Measurements from ENCODE around the gene UGT8.

The UGT8 gene

DNA sequence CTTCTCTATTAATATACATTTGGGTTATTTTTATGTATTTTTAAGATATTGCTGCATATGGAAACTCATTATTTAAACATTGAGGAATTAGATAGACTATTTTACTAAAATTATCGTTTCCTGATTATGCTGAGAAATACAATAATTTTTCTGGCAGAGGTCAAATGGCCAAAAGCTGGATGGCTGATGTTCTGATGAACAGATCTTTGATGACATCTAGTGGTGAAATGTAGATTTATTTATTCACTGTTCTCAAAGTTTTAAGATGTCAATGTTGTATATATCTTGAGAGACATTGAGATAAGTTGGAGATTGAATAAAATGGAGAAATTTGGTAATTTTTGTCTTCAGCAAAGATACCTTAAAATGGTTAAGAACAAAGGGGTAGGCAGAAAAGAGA lies 96.2 kb downstream of the UGT8 start:
- no peak for ATAC-seq
- TF ChIP-seq SNAI2 (CRISPR knock-in tag; IDR thresholded peaks at IDR 0.05): no peak

DNA sequence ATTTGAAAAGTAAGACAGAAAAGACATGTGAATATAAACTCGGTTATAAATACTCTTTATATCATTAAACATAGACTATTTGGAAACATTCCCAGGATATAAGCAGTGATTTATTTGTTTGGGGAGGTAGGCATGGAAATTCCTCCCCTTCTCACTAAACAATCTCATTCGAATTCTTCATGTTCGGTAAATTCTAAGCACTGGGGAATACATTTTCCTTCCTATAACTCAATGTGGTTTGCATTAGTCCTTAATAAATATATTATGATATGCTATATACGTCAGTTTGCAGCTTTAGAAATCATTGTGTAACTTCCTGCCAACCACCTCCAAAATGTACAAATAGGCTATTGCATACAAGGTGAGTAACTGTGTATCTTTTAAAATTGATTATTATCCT lies 99.6 kb downstream of the UGT8 start:
- no peak for ATAC-seq
- no peak for TF ChIP-seq TCF4 (CRISPR knock-in tag; IDR thresholded peaks at IDR 0.05; ENCODE audit: borderline replicate concordance)
- TF ChIP-seq, protein P1, sequence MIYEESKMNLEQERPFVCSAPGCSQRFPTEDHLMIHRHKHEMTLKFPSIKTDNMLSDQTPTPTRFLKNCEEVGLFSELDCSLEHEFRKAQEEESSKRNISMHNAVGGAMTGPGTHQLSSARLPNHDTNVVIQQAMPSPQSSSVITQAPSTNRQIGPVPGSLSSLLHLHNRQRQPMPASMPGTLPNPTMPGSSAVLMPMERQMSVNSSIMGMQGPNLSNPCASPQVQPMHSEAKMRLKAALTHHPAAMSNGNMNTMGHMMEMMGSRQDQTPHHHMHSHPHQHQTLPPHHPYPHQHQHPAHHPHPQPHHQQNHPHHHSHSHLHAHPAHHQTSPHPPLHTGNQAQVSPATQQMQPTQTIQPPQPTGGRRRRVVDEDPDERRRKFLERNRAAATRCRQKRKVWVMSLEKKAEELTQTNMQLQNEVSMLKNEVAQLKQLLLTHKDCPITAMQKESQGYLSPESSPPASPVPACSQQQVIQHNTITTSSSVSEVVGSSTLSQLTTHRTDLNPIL (CRISPR knock-in tag; IDR thresholded peaks at IDR 0.05; ENCODE audit: low read depth): no peak
- no peak for TF ChIP-seq TOX (CRISPR knock-in tag; IDR thresholded peaks at IDR 0.05; ENCODE audit: borderline replicate concordance)
- TF ChIP-seq, protein P2, sequence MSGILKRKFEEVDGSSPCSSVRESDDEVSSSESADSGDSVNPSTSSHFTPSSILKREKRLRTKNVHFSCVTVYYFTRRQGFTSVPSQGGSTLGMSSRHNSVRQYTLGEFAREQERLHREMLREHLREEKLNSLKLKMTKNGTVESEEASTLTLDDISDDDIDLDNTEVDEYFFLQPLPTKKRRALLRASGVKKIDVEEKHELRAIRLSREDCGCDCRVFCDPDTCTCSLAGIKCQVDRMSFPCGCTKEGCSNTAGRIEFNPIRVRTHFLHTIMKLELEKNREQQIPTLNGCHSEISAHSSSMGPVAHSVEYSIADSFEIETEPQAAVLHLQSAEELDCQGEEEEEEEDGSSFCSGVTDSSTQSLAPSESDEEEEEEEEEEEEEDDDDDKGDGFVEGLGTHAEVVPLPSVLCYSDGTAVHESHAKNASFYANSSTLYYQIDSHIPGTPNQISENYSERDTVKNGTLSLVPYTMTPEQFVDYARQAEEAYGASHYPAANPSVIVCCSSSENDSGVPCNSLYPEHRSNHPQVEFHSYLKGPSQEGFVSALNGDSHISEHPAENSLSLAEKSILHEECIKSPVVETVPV (CRISPR knock-in tag; IDR thresholded peaks at IDR 0.05): no peak

DNA sequence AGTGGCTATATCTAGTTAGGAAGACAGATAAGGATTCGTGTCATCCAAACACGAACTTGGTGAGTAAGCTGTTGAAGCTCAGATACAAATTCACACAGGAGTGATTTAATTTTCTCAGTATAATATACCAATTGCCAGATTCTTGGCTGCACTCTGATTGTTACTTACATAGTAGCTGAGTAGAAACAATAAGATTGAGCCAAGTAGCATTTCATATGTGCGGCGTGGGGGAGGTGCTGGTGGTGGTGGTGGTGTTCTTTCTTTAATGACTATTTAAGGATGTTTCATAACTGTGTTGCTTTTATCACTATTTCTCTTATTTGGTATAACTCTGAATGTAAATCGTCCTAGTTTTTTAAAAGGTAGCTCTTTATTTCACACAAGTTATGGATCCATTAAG lies 102.9 kb downstream of the UGT8 start:
- no peak for ATAC-seq
- TF ChIP-seq, protein P3, sequence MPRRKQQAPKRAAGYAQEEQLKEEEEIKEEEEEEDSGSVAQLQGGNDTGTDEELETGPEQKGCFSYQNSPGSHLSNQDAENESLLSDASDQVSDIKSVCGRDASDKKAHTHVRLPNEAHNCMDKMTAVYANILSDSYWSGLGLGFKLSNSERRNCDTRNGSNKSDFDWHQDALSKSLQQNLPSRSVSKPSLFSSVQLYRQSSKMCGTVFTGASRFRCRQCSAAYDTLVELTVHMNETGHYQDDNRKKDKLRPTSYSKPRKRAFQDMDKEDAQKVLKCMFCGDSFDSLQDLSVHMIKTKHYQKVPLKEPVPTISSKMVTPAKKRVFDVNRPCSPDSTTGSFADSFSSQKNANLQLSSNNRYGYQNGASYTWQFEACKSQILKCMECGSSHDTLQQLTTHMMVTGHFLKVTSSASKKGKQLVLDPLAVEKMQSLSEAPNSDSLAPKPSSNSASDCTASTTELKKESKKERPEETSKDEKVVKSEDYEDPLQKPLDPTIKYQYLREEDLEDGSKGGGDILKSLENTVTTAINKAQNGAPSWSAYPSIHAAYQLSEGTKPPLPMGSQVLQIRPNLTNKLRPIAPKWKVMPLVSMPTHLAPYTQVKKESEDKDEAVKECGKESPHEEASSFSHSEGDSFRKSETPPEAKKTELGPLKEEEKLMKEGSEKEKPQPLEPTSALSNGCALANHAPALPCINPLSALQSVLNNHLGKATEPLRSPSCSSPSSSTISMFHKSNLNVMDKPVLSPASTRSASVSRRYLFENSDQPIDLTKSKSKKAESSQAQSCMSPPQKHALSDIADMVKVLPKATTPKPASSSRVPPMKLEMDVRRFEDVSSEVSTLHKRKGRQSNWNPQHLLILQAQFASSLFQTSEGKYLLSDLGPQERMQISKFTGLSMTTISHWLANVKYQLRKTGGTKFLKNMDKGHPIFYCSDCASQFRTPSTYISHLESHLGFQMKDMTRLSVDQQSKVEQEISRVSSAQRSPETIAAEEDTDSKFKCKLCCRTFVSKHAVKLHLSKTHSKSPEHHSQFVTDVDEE (CRISPR knock-in tag; IDR thresholded peaks at IDR 0.05): no peak
- no peak for TF ChIP-seq ZFP30 (CRISPR knock-in tag; IDR thresholded peaks at IDR 0.05)
- TF ChIP-seq ESRRG (CRISPR knock-in tag; IDR thresholded peaks at IDR 0.05): no peak
- no peak for TF ChIP-seq RARB (CRISPR knock-in tag; IDR thresholded peaks at IDR 0.05)
- TF ChIP-seq OSR1 (CRISPR knock-in tag; IDR thresholded peaks at IDR 0.05): no peak

DNA sequence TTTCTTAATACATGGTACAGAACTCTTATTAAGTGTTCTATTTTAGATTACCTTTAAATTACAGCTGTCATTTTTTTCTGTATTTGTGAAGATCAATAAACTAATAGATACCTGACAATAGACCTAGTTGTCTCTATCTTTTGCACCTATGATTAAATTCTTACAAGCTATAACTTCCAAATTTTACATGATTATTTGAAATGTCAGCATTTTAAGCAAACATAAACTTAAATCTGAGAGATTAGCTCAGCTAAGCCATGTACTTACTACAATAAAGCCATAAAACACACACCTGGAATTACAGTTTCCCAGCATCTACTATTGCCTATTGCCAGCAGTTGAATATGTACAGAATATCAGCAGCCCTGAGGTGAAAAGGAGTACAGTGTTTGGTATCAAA lies 118.8 kb downstream of the UGT8 start:
- ATAC-seq: no peak
- TF ChIP-seq, protein P4, sequence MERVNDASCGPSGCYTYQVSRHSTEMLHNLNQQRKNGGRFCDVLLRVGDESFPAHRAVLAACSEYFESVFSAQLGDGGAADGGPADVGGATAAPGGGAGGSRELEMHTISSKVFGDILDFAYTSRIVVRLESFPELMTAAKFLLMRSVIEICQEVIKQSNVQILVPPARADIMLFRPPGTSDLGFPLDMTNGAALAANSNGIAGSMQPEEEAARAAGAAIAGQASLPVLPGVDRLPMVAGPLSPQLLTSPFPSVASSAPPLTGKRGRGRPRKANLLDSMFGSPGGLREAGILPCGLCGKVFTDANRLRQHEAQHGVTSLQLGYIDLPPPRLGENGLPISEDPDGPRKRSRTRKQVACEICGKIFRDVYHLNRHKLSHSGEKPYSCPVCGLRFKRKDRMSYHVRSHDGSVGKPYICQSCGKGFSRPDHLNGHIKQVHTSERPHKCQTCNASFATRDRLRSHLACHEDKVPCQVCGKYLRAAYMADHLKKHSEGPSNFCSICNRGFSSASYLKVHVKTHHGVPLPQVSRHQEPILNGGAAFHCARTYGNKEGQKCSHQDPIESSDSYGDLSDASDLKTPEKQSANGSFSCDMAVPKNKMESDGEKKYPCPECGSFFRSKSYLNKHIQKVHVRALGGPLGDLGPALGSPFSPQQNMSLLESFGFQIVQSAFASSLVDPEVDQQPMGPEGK (CRISPR knock-in tag; IDR thresholded peaks at IDR 0.05; ENCODE audit: borderline replicate concordance): no peak
- TF ChIP-seq ZFP3 (CRISPR knock-in tag; IDR thresholded peaks at IDR 0.05) (no peak), ZNF565 (CRISPR knock-in tag; conservative IDR thresholded peaks at IDR 0.05; ENCODE audit: low read depth) (no peak), ARNTL (CRISPR knock-in tag; IDR thresholded peaks at IDR 0.05; ENCODE audit: borderline replicate concordance, low read depth) (no peak), ISL1 (CRISPR knock-in tag; IDR thresholded peaks at IDR 0.05) (no peak), ESRRG (CRISPR knock-in tag; IDR thresholded peaks at IDR 0.05) (no peak), CSDC2 (CRISPR knock-in tag; IDR thresholded peaks at IDR 0.05) (no peak), ZFP30 (CRISPR knock-in tag; IDR thresholded peaks at IDR 0.05) (no peak), ZNF70 (CRISPR knock-in tag; IDR thresholded peaks at IDR 0.05) (no peak), BACH2 (CRISPR knock-in tag; IDR thresholded peaks at IDR 0.05; ENCODE audit: borderline replicate concordance) (no peak), ZNF8 (CRISPR knock-in tag; IDR thresholded peaks at IDR 0.05) (no peak), SNAI2 (CRISPR knock-in tag; IDR thresholded peaks at IDR 0.05) (no peak)
- TF ChIP-seq, protein P1 (CRISPR knock-in tag; IDR thresholded peaks at IDR 0.05; ENCODE audit: low read depth): no peak
- TF ChIP-seq, protein P2 (CRISPR knock-in tag; IDR thresholded peaks at IDR 0.05): no peak

Measured in SK-N-SH treated with all-trans-retinoic acid at 6 μM for 48 hours (cell line).